Anterior cingulate cortex (tissue), 58 donors: Measurements from ENCODE around the gene BCR.

ENCODE experiments used
- DNase-seq, 58 donors: peaks; one replicate each; lab custom pipeline; 2025; lab: John Stamatoyannopoulos, UW

The BCR gene

DNA sequence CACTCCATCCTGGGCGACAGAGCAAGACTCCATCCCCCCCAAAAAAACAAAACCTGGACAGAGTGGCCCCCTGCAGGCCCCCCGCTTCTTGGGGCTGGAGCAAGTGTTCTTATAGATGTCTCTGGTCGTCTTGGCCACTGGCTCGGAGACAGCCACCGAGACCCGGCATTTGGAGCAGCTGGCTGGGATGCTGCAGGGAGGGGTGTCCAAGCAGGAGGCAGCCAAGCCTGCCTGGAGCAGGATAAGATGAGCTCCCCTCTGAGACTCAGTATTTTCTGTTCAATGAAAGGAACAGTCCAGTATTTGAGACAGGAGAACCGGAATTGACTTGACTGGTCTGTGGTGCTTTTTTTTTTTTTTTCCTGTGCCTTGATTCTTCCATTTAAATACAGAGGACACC is 44.5 kb downstream of the BCR start:
- DNase-seq: no peak

DNA sequence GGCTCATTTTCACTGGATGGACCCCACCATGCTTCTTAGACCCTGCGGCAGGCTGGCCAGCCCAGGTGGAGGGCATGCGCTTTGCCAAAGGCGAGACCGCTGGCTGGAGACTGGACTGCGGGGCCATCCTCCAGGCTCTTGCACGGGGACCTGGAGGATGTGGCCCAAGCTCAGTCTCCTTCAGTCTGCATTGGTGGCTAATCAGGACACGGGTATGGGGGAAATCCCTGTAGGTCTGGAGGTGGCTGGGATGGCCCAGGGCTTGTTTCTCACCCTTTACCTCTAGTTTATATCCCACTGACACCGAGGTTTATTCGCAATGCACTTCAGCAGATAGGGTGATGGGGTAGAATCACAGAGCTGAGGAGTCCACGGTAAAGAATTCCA is 45.0 kb downstream of the BCR start:
- DNase-seq: no peak

DNA sequence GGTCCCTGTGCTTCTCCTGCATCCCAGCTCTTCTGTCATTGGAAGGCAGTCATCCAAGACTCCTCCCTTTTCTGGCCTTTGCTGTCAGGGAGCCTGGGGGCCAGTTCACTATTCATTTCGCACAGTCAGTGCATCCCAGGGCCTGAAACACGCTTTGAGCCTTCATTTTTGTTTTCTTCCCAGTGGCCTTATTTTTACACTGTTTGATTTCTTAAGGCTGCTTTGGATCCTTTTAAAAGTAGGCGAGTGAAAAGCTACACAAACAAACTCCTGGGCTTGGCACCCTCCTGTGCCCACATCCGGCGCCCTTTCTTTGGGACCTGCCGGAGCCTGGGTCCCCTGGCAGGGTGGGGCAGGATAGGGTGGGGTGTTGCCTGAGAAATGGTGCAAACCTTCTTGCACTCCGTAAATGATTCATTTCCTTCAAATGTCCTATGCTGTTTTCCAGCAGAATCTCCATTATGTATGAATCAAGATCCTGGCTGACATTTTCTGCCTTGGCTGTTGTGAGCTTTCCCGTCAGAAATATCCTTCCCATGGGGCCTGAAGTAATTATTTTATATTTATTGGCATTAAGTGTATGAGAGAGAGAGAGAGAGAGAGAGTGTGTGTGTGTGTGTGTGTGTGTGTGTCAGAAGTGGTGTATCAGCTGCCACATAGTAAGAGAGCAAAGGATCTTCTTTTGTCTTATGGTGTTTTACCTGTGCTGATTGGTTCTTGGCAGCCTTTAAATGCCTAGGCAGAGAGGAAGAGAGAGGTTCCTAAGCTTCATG is 45.6 kb downstream of the BCR start:
- peak in 13 of 58 donors; percentile 8 to 68 (median 32) for DNase-seq

DNA sequence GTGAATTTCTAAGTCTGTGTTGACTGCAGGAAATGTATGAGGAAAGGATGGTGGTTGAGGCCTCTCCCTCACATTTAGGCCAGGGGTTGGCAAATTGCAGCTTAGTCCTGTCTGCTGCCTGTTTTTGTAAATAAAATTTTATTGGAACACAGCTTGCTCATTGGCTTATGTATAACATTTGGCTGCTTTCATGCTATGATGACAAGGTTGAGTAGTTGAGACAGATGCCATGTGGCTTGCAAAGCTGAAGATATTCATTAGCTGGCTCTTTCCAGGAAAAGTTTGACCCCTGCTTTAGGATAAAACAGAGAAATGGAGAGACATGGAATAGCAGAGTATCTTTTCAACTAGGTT is 46.2 kb downstream of the BCR start:
- DNase-seq: no peak

DNA sequence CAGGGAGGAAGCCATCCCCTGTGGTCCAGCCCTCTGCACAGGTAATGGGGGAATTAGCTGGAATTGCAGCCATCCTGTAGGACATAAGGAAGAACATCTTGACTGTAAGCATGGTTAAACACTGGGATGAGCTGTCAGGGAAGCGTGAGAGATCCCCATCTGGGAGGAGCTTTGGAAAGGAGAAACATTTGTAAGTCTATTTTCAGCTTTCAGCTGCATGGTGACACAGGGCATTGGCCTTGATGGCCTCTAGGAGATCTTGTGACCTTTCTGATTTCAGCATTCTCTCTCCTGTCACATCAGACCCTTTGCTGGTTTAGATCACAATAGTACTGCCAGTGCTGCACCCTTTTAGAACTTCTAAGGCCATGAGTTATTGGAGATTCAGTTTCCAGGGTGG is 47.1 kb downstream of the BCR start:
- no peak for DNase-seq

DNA sequence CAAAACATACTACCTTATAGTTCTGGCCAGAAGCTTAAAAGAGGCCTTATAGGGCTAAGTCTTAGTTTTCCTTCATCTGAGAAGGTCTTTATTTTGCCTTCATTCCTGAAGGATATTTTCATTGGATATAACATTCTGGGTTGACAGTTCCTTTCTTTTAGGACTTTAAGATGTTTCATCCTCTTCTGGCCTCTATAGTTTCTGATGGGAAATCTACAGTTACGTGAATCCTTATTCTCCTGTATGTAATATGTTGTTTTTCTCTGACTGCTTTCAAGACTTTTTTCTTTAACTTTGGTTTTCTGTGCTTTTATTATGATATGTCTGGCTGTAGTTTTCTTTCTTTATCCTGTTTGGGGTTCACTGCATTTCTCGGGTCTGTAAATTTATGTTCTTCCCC is 48.2 kb downstream of the BCR start:
- no peak for DNase-seq

DNA sequence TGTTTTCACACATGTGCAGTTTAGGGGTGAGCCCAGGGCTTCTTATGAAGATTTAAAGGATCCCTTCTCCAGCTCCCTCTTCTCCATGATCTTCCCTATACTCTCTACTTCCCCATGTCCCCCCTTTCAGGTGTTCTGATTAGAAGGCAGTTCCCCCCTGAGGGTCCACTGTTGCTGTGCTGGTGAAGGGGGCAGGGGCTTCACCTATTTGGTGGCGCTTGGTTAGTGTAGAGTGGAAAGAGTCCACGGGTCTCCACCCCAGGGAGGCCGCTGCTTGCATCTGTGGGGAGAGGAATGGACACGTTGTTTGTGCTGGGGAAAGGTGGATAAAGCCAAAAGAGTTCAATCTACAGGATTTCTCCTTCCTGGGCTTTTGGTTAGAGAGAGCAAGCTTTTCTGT is 49.3 kb downstream of the BCR start:
- DNase-seq: no peak

DNA sequence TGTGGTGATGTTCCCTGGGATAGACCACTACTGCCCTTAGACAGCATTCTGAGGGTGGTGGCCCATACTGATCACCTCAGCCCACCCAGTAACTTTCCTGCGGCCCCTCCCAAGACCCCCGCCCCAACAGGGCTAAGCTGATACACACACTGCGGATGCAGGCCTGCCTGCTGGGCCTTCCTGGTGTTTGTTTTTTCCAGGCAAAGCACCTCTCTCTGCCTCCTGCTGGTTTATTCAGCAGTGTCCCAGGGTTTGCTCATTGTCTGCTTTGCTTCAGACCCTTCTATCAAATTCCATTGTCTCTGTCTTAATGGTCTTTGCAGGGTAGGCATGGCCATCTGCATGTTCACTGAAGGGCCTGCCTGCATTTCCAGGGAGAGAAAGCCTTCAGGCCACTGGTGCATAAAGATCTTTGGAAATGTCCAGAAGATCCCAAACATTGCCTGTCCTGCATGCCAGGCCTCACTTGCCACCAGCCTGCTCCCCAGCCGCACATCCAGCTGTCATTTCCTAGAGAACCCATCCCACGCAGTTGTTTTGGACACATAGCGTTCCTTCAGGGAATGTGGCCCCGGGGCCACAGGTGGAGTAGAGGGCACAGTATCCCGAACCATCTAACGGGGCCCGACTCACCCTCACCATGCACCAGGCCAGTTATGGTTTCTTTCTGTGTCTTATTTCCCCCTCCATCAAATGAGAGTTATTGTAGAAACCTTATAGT is 50.2 kb downstream of the BCR start:
- DNase-seq: no peak

DNA sequence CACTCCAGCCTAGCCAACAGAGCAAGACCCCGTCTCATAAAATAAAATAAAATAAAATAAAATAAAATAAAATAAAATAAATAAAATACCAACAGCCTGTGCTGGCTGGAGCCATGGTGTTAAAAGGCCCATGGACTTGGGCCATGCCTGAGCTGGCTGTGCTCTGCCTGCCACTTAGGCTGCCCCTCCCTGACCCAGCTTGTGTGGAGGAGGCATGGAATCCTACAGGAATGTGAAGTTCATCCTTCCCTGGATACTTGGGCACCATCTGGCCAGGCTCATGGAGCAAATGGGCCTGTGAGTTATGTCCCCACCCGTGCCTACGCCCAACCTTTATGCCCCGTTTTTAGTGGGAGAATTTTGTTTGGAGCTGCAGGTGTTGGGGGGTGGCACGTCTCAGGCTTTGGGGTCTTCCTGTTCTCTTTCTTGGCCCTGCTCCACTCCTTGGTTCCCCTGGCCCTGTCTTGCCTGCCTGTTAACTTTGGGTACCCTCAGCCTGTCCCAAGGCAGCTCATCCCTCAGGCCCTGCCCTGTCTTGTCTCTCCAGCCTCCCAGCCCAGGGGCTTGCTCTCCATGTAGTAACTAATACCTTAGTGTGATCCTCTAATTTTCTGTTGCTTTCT is 51.3 kb downstream of the BCR start:
- no peak for DNase-seq

DNA sequence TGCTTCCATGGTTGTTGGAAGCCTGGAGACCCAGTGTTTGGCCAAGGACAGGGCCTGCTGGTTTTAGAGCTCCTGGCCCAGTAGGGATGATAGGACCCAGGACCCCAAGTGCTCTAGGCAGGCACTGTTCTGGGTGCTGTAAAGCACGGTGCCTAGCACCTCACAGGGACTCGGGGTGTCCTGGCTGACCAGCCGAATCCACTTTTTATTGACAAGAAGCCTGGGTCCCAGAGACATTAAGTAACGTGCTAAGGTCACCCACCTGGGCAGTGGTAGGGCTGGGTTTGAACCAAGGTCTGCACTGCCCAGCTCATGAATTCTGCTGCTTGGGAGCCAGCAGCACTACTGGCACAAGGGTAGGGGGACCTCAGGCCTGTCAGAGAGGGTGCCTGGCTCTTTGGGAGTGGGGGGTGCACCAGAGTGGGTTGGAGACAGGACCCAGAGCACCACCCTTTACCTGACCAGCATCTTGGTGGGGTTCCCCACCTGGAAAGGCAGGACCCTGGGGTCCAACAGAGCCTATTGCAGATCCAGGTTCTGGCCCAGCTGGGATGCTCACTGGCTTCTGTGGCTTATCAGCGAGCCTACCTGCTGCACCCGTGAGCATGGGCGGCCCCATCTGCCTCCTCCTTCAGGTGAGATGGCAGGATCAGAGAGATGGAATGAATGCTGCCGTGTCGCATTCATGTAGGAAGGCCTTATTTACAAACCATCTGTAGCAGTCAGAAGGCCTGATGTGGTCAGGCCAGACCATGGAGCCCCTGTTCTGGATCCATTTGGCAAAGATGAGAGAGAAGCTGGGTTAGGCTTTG is 52.0 kb downstream of the BCR start:
- DNase-seq: no peak

DNA sequence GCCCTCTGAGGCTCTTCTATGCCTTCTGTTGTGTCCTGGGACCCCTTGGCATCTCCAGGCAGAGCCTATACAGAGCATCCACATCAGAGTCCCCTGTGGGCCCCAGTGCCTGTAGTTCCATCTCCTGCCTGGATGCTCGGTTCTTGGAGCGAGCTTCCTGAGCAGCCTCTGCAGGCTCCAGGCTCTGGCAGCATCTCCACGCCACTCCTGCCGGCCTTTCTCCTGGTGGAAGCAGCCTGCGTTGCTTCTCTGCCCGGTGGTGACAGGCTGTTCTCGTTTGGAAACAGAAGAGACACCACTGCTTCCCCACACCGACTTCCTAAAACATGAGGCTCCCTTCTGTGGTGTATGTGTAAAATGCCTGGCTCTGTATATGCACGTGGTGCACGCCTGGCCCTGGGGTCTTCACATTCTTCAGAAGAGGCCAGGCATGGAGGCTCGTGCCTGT is 52.8 kb downstream of the BCR start:
- DNase-seq: peak in 10 of 58 donors; percentile 3 to 60 (median 22)

DNA sequence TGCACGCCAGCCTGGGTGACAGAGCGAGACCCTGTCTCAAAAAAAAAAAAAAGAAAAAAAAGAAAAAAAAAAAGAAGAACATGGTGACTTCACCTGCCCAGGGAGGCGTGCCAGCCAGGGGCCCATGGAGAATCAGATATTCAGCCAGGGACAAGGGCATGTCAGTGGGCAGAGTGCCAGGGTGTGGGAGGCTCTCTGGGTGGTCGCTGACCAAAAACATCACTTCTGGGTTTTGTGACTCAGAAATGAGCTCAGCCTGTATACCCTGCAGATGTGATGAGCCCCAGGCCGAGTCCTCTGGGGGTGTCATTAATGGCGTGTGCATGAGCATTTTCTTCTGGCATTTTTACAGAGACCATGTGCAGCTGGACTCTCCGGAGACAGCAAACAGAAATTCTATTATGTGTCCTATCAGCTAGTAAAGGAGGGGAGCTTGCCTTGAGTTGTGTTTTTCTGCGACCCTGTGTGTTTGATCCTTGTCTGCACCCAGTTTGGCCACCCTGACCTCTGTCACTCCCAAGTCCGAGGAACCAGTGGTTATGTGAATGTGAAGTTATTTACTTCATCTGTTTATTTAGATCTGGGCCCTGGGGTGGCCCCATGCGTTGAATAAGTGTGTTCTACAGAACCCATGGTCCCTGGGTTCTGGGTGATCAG is 53.6 kb downstream of the BCR start:
- peak in 1 of 58 donors; percentile 69 for DNase-seq

DNA sequence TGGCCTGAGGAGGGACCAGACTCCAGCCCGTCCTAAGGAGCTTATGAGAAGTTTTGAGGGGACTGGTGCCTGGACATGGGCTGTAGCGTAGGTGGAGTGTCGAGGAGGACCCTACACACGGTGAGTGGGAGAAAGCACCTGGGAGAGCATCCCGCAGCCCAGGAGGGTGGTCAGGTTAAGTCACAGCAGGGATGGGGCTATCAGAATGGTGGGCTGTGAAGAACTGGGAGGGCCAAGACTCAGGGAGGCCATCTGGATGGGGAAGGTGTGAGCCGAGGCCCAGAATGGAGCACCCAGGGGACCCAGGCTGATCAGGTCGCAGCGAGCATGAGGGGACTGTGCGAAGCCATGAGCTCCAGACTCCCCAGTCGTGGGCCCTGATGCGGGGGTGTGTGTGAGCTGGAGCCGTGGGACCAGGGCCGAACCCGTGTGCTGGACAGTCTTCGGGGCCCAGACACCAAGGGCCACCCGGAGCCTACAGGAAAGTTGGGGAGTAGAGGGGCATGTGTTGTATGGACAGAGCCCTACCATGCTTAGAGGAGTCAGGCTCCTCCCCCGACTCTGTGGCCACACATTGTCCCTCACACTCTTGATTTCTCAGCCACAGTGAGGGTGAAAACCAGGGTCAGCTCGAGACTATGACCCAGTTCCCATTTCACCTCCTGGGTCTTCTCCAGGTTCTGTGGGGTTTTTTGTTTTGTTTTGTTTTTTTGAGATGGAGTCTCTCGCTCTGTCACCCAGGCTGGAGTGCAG is 54.3 kb downstream of the BCR start:
- DNase-seq: no peak

DNA sequence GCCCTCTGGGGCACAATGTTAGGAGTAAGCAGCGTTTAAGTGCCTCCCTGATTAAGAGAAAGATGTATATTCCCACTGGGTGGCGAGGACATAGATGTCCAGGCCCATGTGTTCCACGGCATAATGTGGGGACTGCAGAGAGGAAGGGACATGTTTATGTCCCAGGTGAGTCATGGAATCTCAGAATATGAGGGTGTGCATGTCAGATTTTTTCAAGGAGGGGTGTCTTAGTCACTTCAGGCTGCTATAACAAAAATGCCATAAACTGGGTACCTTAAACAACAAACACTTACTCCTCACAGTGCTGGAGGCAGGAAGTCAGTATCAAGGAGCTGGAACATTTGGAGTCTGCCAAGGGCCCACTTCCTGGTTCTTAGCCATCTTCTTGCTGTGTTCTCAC is 55.1 kb downstream of the BCR start:
- DNase-seq: no peak

DNA sequence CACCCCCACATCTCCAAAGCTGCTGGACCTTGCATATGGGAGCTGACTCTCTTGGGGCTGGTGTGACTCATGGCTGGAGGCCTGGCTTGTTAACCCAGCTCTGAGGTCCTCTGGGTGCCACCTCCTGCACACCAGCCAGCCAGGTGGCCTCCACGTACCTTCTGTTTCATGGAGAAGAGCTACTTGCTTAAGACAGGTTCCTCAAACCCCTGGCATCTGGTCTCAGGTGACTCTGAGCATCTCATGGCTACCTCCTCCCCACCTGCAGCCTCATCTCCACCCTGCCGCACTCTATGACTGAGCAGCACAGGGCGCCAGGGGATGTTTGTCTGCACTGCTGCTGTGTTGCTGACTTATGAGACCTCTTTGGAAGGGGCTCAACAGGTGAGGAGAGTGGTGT is 55.7 kb downstream of the BCR start:
- no peak for DNase-seq

DNA sequence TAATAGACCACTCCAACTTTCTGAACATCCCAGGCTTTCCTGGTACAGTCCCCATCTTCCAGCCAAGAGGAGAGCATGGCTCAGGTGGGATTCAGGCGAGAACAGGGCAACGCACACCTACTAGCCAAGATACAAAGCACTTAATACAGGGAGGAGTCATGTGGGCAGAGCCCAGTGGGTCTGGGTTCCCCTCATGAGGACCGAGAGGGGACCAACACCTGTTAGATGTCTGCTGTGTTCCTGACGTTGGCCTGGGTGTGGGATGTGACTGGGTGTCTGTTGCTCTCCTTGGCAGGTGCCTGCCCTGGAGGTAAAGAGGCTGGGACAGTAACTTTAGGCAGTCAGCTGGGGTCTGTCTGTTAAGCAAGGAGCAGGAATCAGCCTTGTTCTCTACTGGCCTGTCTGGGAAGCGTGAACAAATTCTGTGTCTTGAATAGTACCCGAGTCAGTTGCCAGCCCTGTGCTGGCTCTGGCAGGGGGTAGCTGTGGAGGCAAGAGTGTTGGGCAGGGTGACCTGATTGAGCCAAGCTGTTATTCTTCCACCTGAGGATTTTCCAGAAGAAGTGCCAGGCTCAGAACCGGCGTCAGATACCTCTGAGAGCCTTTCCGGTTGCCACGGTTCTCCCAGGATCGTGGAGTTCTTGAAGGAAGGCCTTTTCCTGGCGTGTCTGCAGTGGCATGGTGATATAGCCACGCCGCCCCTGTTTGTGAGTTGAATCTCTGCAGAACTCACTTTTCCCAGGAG is 56.3 kb downstream of the BCR start:
- peak in 14 of 58 donors; percentile 25 to 82 (median 51) for DNase-seq

DNA sequence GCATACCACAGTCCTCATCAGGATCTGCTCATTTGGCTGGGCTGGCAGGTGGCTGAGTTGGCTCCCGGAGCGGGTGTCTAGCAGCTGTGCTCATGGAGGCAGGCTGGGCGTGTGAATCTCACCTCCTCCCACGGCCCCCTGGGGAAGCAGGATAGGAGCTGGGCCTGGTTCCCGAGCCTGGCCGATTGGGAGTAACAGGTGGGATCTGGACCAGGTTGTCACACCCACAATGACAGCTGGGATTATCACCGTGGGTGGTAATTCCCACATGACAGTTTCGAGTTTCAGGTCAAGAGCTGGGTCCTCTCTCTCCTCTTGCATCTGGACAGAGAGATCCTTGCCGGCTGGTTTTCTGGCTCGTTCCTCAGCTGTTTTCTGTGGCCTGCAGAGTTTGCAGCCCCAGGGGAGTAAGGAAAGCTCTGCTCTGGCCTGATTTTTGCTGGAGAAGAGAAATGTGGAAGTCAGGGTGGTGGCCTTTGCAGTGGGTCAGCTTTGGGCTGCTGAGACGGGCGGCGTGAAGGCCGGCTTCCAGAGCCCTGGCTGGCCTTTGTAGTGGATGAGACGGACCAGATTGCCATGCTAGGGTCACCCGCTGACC is 57.0 kb downstream of the BCR start:
- DNase-seq: peak in 52 of 58 donors; percentile 16 to 91 (median 66)

DNA sequence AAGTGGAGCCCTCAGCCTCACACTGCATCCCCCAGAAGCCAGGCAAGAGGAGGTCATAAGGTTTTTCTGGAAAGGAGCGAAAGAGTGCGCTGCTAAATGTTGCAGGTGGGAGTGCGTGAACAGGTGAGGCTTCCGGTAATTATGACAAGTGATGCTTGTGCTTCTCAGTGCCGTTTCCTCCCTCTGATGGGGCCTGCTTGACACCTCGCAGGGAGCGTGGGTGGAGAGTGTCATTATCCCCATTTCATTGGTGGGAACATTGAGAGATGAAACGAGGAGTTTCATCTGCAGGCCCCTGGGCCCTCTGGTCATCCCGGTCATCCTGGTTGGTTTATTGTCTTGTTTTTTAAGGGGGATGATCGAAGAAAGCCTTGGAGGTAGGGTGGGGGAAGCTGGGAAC is 57.5 kb downstream of the BCR start:
- DNase-seq: peak in 1 of 58 donors; percentile 14
